NCI-H82 treated with DMSO at 0.1 percent for 48 hours (cell line): Measurements from ENCODE around the gene PSMD5.

ENCODE experiments used
- DNase-seq: peaks from one replicate; lab custom pipeline; 2025; ENCODE audit not compliant: unreplicated experiment; lab: John Stamatoyannopoulos, UW

The PSMD5 gene

DNA sequence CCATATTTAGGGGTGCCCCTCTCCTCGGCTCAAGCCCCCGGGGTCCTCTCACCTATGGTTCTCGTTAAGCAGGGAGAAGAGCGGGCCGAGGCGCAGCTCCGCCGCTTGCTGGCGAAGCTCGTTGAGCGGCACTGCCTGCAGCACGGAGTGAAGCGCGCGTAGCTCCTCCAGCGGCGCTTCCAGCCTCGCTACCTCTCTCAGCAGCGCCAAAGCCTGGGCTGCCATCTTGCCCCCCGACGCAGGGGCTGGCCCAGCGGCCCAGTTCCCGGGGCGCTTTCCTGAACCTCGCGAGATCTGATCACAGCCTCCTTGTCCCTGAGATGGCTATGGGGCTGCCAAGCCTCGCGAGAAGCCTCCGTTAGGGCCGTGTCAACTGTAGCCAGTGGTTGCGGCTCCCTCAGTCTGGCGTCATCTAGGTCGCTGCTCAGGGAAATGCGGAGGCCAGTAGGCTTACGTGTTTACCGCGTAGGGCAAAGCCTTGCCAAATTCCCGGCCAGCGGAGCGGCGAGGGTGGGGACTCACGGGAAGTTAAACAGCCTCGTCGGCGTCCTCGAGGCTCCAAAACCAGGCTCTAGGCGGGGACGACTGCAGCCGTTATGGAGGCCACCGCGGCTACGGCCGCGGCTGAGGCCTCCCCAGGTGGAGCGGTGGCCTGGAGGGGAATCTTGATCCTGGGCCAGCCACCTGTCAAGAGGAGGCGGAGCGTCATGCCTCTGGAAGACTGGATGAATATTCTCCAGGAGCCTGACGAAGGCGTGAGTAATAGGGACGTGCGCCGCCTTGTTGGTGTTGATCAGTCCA is at the start of gene PSMD5:
Gene PSMD5, minus strand, starts transcription at position 238 of the 801 bp plus-strand sequence. Its CDS starts 13 bp downstream, at position 225.
- peak; percentile 89 for DNase-seq

DNA sequence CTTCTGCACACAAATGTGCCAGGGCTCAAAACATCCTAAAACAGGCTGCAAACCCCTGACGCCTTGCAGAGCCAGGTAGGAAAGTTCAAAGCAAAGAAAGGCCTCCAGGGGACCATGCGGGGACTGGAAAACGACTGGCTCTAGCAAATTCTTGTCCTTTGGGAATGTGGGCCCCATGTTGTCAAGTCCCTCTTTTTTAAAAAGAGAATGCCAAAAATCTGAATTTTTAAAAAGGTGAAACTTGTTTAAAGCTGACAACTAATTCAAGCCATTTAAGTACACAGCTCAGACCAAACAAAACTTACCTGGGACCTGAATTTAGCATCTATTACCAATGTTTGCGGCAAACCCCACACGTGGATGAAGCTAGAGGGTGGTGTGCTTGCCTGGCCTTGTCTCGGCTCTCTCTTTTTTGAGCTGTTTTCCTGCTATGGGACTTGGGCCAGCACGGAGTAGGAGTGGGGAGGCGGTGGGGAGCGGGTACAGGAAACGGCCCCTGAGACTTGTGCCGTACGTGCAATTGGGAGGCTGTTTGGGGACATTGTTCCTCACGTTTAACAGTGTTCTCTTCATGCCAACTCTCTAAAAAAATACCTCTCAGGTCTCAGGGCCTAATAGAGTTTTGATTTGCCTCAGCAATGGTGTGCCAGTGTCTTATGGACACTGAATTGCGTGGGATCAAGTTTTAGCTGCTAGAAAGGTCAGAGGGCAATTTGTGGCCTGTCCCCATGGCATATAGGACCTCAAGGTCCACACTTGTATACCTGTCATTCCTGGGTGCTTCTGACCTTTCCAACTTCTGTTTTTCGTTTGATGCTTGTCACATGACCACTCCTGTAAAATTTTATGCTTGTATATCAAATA is 49.4 kb upstream of the PSMD5 start:
- DNase-seq, result no peak

DNA sequence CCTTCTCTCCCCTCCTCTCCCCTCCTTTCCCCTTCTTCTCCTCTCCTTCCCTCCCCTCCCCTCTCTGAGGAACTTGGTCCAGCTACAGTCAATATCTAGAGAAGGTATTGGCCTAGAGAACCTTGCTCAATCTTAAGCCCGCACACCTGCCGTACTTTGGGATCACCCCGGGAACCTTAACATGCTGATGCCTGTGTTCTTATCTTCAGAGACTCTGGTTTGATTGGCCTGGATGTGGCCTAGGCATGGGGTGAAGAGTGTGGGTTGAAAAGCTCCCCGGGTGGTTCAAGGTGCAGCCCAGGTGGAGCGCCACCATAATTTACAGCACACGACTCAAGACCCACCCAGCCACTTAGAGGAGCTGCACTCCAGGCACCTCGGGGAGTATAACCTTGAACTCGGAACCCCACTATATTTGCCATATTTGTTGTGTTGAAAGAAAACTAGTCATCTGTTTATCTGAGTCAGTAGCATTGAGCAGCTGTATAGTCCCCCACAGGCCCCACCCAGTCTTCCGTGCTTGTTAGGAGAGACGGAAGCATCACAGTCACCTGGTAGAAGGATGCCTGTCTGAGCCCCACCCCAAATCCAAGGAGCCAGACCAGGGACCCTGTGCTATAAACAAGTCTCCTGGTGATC is 48.6 kb upstream of the PSMD5 start:
- no peak for DNase-seq

DNA sequence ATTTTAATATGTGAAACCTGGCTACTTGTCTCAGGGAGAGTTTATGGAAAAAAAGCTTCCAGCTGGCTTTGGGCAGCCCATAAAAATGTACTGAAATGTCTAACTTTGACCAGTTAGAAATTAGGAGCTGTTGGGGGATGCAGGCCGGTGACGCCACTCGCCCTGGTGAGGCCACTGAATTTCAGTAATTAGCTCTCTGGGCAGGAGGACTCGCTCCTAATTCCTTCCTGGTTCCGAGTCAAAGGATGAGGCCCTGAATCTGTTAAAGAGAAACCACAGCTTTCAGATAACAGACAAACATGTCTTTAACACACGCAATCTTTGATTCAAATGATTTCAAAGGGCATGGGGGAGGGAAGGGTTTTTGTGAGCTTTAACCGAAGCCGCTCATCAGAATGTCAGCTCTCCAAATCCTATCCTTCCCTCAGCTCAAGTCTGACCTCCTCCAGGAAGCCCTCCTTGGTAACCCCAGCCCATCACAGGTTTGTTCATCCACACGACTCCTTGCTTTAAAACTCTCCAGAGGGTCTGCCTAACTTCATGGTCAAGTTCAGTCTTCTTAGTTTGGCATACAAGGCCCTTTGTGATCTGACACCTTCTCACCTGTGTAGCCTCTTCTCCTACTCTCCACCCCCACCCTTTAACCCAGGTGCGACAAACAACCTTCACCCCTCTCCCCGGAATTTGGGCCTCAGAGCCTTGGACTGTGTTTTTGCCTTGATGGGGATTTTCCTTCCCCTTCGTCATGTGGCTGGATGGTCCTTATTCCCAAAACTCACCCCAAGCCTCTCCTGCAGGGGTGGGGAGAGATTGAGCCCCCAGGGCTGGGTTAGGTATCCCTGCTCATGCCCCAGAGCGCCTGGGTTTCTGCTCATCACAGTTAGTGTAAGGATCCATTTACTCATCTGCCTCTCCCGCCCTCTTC is 47.9 kb upstream of the PSMD5 start:
- DNase-seq, result no peak

DNA sequence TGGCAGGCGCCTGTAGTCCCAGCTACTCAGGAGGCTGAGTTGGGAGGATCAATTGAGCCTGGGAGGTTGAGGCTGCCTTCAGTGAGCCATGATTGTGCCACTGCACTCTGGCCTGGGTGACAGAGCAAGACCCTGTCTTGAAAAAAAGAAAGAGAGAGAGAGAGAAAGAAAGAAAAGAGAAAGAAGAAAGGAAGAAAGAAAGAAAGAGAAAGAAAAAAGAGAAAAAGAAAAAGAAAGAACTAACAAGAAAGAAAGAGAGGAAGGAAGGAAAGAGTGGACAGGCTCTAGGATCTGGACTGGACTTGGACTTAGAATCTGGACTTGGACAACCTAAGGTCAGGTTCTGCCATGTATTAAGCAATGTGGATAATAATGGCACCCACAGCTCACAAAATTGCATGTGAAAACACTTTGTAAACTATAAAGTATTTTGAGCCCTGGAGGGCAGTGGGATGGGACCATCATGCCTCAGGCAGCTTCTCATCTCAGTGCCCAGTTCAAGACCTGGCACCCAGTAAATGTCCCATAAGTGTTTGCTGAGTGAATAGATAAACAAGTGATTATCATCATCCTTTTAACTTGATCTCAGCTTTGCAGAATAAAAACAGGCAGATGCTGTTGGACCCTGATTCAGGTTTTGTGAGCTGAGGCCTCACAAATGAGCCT is 47.0 kb upstream of the PSMD5 start:
- peak; percentile 23 for DNase-seq

DNA sequence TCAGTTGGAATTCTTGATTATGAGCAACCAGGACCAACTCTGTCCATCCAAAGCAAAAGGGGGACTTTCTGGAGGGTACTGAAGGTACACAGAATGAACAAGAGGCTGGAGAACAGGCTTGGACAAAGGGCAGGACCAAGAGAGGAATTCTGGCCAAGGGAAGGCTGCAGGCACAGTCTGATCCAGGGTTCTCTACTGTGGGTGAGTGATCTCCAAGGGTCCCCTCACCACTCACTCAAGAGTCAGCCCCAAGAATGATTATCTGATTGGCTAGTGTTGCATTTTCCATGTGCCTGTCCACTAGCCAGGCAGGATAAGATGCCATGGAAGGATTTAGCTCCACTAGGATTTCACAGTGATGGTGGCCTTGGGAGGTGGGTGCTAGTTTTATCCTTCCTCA is 45.9 kb upstream of the PSMD5 start:
- DNase-seq, result no peak

DNA sequence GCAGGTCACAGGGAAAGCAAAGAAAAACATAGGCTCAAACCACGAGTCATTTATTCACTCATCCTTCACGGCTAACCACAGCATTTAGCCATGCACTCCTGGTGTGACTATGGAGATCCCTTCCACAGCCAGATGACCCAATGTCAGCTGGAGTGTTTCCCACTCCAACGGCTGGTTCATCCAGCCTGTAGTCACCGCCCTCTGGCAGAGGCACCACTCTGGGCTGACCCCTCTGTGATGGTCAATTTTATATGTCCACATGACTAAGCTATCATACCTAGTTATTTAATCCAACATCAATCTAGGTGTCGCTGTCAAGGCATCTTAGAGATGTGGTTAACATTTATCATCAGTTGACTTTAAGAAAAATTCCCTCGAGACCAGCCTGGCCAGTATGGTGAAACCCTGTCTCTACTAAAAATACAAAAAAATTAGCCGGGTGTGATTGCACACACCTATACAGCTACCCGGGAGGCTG is 43.8 kb upstream of the PSMD5 start:
- no peak for DNase-seq

DNA sequence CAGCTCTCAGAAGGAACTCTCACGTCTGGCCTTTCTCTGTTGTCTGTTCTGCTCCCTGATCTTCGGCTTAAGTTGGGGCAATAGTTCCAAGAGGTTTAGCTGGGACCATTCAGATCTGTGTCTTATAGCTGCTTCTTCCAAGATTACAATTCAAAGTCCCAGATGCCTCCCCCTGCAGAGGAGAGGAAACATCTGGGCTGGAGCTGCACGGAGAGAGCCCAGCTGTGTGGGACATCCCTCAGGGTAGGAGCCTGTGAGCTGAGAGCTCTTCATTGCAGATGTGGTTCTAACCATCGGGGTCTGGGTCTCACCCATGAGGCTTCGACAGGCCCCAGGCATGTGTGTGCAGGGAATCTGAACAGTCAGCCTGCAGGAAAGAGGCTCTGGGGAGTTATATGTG is 43.2 kb upstream of the PSMD5 start:
- DNase-seq, result no peak

DNA sequence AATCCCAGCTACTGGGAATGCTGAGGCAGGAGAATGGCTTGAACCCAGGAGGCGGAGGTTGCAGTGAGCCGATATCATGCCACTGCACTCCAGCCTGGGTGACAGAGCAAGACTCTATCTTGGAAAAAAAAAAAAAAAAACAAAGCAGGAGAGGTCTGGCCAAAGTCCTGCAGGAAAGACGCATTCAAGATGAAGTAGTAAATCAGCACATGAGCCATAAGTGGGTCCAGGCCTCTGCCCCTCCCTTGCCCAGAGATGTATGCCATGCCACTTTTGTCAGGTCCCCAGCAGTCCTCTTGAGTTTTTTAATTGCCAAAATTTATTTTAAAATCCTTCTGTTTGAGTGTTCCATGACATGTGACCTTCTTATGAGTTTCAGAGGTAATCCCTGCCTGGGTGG is 42.7 kb upstream of the PSMD5 start:
- DNase-seq, result no peak

DNA sequence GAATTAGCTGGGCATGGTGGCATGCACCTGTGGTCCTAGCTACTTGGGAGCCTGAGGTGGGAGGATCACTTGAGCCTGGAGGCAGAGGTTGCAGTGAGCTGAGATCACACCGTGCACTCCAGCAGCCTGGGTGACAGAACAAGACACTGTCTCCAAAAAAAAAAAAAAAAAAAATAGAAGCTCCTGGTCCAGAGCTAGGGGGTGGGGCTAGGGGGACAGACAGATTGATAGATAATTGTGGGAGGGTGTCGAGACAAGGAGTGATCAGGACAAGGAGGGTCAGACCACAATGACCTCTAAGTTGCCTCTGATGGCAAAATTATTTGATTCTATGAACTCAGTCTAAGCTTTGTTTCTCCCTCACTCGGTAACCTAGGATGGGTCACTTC is 40.9 kb upstream of the PSMD5 start:
- no peak for DNase-seq

DNA sequence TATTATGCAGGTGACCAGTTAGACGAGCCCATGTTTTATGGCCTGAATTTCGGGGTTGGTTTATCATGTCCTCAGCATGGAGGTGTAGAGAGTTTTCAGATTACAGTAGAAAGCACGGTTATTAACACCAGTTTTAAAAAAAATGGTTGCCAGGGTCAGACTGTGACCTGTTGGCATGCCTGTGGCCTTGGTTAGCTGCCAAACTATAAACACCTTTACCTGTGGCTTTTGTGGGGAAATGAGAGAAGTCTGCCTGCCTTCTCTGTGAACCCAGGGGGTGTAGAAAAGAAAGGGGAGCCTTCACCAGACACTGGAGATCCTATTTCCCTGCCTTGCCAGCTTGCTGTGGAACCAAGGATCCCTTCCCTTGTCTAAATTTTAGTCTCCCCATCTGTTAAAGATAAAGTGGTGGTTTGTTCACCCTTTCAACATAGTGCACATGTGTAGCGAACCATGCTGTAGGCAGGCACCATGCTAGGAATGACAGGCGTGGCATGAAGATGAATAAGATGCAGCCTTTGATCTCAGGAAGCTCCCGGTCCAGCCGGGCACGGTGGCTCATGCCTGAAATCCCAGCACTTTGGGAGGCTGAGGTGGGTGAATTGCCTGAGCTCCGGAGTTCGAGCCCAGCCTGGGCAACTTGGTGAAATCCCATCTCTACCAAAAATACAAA is 40.3 kb upstream of the PSMD5 start:
- DNase-seq, result no peak

DNA sequence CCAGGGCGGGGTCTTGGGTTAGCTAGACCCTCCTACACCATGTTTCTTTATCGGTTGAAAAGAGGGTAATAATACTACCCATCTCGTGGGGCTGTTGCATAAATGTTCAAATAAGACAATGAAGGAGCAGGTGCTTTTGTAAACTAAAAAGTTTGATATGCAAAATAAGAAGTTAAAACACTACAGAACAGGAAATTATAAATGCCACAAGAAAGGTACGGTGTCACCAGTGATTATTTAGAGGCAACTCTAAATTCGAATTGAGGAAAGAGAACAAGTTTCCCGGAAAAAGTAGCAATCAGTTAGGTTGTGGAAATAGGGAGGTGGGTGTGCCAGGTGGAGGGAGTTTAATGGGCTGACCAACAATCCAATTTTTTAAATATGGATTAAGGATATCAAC is 36.7 kb upstream of the PSMD5 start:
- no peak for DNase-seq

DNA sequence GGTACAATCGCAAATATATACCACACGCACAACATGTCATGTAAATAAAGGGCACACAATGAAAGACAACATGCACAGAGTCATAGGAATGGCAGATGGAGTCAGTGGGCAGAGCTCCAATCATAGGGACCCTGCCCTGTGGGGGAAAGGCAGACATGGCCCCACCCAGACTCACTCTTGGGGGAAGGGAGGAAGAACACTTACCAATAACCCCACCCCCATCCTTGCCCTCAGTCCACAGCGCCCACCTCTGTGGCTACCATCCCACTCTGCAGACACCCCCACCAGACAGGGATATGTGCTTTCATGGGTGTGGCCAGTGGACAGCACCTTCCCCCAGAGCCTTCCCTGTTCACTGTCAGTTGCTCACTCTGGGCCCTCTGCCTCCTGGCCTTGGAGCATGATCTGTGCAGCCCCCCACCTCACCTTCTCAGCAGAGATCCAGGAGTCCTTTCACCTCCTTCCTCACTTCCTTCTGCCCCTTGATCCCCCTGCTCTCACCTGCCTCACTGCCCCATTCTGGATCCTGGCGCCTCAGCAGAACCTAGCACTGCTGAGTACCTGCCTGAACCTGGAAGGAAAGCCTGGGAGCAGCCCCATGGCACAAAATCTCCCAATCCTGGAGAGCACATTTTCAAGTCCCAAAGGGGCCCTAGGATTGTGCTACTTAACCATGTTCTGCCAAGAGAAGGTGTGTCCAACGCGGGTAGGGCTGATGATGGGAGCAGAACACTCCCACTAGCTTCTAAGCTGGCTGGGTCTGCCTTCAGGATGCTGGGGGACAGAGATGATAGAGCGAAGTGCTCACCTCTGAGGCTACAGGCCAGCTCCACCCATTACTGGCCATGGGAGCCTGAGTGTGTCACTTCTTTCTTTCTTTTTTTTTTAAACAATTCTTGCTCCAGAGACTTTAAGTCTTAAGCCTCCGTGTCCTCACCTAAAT is 35.7 kb upstream of the PSMD5 start:
- DNase-seq, result peak; percentile 38

DNA sequence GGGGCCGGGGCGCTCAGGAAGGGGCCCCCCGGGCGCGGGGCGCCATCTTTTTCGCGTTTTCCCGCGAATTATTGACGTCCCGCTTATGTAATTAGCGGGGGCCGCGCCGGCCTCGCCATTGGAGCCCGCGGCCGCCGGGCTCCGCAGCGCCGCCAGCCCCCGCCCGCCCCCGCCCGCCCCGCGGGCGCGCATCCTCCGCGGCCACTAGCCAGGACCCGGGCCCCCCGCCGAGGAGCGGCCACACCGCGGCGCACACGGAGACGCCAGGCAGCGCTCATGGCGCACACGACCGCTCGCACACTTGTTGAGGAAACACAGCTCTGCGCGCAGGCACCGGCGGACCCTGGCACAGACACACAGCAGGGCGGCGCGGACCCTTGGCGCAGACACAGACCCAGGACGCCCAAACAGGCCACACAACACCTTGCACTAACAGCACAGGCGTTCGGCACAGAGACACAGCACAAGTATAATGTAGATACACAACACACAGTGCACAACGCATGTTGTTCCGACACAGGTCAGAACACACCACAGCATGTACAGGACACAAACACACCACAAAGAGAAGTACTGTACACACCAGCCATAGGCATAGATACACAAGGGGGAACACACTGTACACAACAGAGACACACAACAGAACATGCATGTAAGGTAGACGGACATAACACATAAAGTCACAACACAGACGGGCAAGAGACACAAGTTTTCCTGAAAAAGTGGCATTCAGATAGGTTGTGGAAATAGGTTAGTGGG is 34.7 kb upstream of the PSMD5 start:
- DNase-seq, result peak; percentile 30

DNA sequence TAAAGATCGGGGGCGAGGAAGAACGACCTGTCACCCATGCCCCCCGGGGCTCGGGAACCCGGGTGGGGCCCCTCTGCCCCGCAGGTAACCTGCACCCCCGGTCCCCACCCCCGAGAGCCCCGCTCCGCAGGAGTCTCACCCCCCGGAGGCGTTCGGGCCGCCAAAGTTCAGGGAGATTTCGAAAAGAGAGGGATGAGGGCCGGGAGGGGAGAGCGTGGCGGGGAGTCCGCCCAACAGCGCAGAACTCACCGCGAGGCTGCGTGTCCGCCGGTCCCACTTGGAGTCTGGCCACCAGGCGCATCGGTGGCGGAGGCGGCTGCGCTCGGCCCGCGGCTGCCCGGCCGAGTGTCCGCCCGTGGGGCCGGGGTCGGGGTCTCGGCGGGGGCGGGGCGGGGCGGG is 34.1 kb upstream of the PSMD5 start, which contains the start of gene PHF19:
Gene PHF19, minus strand, starts transcription at position 347 of the 399 bp plus-strand sequence. CDS start 2,447 bp downstream, outside the sequence.
- DNase-seq, result no peak

DNA sequence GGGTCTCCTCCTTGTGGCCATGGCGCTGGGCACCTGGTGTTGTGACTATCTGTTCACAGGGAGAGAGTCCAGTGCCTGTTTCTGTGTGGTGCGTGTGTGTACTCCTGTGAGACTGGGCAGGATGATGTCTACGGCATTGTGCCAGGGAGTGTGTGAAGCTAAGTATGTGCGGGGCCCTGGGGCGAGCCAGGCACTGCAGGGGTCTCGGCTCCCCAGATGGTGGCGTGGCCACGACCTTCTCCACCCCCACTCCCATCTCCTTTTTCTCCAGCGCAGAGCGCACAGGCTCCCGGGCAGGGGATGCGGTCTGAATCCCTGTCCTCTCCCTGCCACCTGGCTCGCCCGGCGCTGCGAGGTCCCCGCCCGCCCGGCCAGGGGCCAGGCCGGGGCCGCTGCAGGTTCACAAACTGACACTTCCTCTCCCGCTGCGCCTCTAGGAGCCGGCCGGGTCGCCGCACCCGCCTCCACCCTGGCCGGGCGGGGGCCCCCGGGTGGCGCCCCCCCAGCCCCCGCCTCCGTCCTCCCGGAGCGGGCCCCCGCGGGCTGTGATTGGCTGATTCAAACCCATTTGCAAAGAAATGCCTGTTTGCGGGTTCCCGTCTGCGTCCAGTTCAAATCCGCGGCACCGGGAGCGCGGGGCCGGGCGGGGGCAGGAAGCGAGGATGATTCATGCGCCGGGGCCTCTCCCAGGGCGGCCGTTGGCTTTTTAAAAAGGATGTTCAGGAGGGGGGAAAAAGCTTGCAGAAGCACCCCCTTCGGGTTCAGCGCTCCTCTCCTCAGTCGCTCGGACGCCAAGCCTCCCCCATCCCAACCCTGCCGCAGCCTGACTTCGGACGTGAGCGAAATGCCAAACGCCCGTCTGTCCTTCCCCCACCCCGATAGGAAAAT is 33.5 kb upstream of the PSMD5 start:
- DNase-seq, result peak; percentile 71

DNA sequence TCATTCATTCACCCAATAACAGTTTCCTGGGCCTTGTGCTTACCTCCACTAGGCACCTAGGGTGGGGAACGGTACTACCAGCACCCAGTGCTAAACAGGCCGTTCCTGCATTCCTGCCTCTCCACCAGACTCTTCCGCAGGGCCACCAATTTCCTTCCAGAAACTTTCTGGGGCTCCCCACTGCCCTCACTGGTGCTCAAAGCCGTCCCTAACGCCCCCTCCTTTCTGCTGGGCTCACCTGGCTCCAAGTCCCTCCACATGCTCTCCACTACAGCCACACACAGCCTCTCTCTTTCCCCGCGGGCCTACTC is 32.9 kb upstream of the PSMD5 start:
- no peak for DNase-seq
